Spleen (tissue), 7 donors: ENCODE data around the gene LGI4.

ENCODE experiments used
- POLR2A ChIP-seq, 3 donors: fragments of 450-650 bp; IDR thresholded peaks; one replicate each; pipeline ENCODE4 v1.5.1; 2017; ENCODE audit warnings: antibody characterized with exemption in 3 of 3, mild to moderate bottlenecking in 1 of 3
- TF ChIP-seq, protein P1 (sequence below), 11 experiments: fragments of 200-600 bp in 7 of 11; fragments of 450-650 bp in 4 of 11; sonication (generic) in 4 of 11; IDR thresholded peaks in 8 of 11; conservative IDR thresholded peaks in 3 of 11; 1 replicate in 7 of 11; 2 replicates in 4 of 11; pipeline versions ENCODE4 v1.4.0 to v1.8.0; 2016 to 2021; ENCODE audit warnings: antibody characterized with exemption in 11 of 11, inconsistent platforms in 4 of 11, mild to moderate bottlenecking in 1 of 11
- donor health status: DM: no; HTN: no; CAD: no; lungs with moderate emphysema.
- donor health status: DM: no; HTN: no; CAD: no.
- donor health status: DM: no; HTN: no; CAD: no.

DNA sequence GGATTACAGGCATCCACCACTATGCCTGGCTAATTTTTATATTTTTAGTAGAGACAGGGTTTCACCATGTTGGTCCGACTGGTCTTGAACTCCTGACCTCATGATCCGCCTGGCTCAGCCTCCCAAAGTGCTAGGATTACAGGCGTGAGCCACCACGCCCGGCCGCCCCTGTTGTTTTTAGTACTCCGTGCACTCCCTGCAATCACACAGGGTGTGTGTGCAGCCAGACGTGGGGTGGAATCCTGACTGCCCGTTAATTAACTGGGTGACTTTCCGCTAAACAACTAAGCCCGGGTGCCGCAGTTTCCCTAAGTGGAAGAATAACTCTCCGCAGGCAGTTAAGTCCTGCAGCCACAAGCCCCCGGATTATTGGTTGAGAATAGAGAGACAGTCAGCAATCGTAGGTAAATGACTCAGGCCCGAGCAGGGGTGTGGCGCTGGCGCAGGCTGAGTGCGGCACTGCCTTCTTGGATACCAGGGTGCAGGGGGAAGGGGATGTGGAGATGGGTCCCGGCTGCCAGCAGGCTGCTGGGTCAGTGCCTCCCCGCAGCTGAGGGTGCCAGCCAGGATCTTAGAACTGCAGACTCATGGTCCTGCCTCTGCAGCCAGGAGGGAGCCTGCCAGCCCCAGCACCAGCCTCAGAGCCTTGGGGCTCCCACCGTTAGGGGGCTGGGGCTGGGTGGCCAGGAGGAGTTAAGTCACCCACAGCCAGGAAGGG lies 25.3 kb downstream of the LGI4 start:
- TF ChIP-seq, protein P1, sequence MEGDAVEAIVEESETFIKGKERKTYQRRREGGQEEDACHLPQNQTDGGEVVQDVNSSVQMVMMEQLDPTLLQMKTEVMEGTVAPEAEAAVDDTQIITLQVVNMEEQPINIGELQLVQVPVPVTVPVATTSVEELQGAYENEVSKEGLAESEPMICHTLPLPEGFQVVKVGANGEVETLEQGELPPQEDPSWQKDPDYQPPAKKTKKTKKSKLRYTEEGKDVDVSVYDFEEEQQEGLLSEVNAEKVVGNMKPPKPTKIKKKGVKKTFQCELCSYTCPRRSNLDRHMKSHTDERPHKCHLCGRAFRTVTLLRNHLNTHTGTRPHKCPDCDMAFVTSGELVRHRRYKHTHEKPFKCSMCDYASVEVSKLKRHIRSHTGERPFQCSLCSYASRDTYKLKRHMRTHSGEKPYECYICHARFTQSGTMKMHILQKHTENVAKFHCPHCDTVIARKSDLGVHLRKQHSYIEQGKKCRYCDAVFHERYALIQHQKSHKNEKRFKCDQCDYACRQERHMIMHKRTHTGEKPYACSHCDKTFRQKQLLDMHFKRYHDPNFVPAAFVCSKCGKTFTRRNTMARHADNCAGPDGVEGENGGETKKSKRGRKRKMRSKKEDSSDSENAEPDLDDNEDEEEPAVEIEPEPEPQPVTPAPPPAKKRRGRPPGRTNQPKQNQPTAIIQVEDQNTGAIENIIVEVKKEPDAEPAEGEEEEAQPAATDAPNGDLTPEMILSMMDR (IDR thresholded peaks at IDR 0.05 in 8 of 11, conservative IDR thresholded peaks at IDR 0.05 in 3 of 11): no peak
- TF ChIP-seq POLR2A (IDR thresholded peaks at IDR 0.05): no peak
